NCI-H2029 (cell line): ENCODE data around the gene RNF220.
"Not testable (repeated sequence)": the region's sequence is repeated elsewhere in the genome, so short reads cannot be mapped to it uniquely, and the experiment has no call there.

Source experiments
- DNase-seq: peaks from one replicate; lab custom pipeline; 2025; lab: John Stamatoyannopoulos, UW

The RNF220 gene

DNA sequence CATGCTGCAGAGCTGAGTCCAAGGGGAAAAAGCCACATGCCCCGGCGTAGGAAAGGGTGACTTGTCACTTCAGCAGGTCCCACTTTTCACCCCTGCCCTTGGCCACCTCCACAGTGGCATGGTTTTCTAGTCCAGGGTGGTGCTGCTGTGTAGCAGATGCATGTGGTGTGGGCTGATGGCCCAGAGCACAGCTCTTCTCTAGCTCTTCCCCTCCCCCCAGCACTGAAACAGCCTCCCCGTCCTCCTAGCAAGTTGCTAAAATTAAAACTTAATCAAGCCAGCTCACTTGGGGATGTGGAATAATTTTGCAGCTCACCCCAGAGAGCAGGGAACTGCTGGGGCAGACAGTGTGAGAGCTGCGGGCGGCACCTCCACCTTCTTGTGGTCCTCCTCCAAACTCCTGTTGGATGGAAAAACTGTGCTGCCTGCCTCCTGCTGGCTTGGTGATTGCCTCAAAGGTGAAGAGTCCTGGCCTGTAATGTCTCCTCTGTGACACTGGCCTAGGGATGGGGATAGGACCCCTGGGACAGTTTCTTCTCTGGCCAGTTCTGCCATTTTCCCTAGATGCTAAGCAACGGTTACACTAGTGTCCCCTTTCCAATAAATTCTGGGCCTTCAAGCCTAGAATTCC lies 91.6 kb downstream of the RNF220 start:
- no peak for DNase-seq

DNA sequence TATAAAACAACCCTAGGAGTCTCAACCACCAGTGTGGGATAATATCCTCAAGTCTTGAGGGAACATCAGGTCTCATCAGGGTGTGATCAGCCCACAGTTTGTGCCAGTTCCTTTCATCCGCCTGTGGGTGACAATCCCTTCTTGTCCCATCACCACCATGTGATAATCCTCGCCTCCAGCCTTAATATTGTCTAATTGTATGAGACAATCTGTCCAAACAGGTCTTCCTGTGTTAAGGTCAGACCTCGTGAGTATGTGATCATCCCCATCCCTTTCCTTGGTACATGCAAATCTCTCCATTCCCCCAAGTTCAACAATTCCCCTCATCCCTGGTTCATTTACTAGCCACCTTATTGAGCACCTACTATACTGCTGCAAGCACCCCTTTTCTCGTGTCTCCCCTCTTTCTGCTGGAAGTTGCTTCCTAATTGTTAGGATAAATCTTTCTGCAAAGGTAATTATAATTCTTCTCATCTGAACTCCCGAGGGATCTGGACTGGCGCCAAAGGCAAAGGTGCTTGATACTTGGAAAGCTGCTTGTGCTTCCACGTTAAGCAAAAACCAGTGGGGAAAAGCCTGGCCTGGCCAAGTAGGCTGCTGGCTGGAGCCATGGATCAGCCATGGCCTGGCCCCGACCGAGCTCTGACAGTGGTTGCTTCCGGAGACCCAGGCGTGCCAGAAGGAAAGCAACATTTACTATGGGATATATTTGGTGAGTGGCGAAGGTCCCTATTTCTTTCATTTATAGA lies 92.5 kb downstream of the RNF220 start:
- DNase-seq: no peak

DNA sequence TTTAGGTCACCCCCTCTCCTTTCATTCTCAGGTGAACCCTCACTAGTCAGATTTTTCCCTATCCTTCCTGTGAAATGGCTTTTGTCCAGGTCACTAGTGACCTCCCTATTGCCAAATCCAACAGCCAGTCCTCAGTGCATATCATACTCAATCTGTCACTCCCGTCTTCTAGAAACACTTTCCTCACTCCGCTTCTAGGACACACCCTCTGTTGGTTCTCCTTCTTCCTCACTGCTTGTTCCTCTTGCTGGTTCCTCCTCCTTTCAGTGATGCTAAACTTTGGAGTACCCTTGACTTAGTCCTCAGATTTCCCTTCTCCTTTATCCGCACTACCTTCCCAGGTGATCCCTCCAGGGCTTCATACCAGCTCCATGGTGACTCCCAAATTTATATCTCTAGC lies 94.3 kb downstream of the RNF220 start:
- DNase-seq: no peak

DNA sequence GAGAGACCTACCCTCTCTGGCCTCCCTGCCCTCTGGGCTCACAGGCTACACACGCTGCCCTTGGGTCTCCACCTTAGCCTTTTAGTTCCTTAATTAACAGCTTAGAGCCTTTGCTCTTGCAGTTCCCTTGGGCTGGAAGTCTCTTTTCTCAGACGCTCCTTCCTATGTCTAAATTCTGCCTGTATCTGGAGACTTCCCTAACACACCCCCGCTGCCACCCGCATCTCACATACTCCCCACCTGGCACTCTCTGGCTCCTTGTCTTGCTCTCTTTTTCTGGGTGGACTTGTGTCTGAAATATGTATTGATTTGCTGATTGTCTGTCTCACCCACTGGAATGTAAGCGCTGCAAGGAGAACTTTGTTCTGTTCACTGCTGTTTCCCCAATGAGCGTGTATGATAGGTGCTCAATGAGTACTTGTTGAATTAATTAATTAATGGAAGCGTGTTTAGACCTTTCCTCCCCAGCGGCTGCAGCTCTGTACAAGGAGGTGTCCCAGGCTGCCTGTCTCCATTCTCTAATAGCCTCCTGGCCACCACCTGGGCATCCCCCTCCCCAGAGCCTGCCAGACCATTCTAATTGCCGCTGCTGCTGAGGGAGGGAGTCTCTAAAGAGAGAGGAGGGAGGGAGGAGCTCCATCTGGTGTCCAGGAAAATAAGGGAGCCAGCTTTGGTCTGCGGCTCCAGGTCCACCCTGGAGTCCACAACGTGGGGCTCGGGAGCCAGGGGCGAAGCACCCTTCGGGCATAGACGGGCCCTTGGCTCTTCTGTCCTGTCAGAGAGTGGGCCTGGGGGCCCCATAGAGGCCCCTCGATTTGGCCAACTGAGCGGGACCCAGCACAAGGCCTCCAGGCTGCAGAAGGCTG lies 95.4 kb downstream of the RNF220 start:
- no peak for DNase-seq

DNA sequence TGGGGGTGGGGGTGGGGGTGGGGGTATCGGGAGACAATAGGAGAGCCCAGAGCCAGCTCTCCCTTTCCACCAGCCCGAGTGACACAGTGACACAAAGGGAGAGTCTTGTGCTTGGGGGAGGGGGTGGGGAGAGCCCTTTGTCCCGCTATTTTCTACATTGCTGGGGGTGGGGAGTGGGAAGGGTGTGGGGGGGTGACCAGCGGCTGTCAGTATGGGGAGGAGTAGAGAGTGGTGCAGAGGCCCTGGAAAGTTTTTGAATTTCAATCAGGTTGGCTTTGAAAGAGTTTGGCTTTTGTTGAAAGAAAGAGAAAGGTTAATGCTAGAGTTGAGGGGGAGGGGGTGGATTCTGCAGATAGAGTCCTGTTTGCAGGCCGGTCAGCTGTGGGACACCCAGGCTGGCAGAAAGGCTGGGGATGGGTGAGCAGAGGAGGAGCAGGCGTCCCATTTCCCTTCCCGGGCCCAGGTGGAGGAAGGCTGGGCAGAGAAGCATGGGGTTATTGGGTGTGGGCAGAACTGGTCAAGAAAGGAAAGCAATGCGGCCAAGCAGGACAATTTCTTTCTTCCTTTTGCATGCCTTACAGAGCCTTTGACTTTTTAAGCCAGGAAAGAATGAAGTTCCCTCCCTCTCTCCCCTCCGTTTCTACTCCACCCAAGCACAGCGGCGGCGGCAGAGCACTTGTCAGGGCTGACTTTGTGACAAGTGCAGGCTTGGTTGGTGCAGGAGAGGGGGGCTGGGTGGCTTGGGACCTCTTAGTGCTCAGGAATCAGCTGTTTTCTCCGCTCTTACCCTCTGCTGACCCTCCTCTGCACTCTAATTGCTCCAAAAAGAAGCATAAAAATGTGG lies 96.2 kb downstream of the RNF220 start:
- no peak for DNase-seq

DNA sequence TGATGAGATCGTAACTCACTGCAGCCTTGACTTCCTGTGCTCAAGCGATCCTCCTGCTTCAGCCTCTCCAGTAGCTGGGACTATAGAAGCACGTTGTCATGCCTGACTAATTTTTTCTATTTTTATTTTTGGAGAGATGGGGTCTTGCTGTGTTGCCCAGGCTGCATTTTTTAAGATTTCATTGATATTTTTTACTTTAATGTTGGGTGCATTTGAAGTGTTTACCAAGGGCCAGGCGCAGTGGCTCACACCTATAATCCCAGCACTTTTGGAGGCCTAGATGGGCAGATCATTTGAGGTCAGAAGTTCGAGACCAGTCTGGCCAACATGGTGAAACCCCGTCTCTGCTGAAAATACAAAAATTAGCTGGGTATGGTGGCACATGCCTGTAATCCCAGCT lies 97.8 kb downstream of the RNF220 start:
- not testable (repeated sequence) for DNase-seq

DNA sequence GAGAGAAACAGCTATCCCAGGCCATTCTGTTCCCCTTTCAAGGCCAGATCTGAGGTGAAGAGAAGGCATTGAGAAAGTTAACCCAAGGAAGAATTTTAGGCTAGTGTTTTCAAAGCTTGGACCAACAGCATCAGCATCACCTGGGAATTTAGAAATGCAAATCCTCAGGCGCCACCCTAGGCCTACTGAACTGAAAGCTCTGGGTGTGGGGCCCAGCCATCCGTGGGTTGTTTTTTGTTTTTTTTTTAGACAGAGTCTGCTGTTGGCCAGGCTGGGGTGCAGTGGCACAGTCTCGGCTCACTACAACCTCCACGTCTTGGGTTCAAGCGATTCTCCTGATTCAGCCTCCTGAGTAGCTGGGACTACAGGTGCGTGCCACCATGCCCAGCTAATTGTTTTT lies 98.6 kb downstream of the RNF220 start:
- no peak for DNase-seq

DNA sequence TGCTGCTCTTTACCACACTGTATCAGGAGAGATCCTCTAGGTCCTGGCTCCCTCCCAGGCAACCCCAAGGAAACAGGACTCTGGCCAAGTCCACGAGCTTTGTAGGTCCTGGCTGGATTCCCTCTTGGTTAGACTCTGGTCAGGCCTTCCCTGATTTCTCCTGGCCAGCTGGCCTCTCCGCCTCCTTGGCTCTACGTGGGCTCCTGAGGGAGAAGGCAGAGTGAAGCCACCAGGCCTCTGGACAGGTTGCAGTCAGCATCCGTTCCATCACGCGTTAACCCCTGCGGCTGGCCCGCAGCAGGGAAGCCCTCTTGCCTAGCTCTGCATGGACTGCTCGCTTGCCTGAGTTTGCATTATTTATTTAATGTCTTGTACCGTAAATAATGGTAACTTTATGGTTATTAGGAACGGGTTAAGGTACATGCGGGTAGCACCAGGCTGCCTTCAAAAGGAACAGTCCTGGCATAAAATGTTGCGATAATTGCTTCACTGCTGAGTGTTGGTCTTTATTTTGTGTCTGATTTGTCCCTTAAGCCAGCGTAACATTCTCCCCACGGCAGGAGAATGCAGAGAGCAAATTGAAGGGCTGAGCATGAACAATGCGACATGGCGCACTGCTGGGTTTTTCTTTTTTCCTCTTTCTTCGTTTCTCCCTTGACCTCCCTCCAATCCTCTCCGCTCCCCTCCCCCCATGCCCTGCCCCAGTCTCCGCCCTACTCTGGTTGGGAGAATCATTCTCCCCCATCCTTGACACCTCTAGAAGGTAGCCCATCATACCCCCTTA lies 100.3 kb downstream of the RNF220 start:
- DNase-seq: no peak

DNA sequence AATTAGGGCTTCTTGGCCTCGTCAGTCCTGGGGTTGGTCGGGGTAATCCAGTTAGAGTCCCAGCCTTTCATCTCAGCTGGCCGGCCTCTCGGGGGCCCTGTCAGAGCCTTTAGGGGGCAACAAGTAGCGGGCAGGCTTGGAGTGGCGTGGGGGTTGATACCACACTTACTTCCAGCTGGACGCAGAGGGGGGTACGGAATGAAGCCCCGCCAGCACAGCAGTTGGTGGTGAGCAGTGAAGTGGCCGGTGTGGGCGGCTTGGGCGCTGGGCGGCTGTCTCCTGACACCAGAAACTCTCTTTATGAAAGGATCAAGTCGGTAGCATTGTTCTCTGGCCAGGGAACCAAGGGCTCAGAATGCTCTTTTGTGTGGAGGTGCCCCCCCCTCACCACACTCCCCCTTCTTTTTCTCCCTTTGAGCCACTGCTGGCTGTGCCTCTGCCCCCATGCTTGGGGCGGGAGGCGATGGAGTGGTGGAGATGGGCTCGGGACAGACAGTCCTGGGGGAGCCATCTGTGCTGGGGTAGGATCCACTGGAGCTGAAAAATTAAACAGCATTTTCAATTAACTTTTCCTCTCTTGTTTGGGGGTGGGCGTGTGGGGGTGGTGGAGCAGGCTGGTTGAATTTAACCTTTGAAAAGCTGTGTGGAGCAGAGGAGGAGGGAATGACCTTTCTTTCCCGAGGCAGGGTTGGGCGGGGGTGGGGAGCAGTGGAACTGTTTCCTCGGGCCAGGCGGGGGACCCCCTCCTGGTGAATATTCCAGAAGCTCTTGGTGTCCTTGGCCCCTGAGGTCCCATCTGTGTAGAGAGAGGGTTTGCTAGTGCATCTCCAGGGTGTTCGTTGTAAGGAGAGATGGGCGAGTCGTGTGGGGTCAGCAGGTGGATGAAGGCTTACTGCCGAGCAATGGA lies 102.7 kb downstream of the RNF220 start:
- no peak for DNase-seq

DNA sequence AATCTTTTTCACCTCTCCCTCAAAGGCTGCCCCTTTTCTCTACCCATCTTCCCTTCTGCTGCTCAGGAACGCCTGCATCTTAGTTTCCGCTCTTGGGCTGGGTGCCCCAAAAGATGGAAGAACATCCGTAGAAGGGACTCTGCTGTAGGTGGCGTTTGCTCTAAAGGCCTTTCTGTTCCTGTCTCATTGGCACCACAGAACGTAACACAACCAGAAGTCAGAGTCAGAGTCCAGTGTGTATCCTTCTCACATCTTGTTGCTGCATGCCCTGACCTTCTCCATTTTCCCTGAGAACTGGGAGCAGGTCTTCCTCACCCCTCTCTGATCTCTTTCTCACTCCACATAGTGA lies 103.3 kb downstream of the RNF220 start:
- DNase-seq: no peak

DNA sequence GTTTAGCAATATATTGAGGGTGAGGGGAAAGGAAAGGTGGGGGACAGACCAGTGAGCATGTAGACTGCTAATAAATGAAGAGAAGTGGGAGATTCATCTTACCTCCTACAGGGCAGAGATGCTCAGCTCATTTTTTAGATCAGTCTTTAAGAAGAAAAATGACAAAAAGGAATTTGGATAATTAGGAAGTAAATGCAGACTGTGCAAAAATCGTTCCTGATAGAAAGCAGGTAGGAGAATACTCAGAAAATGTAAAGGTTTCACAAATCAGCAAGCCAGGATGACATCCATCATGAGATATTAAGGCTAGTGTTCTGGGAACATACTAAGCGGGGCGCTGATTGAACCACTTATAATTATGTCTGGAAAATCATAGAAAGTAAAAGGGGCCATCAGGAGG lies 106.3 kb downstream of the RNF220 start:
- DNase-seq: no peak

DNA sequence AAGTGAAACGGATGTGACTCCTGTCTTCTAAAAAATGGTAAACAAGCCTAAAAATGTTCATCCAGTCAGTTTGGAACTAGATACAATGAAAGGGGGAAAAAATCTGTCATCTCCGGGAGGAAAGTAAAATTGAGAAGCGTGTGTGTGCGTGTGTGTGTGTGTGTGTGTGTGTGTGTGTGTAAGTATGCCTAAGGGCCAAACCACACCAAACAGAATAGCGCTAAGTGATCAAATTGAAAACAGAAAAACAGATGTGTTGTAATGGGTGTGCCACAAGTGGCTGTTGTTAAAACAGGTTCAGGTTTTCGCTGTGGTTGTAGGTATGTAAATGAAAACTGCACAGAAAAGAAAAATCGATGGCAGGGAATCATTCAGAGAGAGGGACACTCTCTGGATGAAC lies 106.7 kb downstream of the RNF220 start:
- no peak for DNase-seq

DNA sequence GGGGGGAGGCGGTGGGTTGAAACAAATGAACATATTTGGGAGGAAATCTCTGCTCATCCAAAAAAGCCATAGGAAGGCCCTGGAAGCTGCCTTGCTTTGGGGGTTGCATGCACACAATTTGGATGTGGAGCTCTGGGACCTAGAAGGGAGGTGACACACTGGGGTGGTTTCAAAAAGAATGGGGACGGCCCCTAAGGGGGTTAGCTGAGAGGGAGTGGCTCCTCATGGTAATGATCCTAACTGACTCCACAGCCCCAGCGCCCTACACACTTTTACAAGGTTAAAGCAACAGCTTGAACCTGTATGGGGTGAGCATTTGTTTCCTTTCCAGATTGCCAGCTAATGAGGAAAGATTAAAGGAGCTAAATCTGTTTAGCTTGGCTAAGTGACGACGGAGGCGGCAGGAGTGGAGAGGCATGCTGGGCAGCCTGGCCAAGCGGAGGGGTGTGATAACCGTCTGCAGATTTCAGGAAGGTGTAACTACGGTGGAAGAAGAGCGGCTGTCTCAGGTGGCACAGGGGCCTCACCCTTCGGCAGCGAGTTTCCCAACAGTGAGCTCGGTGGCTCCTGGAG lies 107.3 kb downstream of the RNF220 start:
- DNase-seq: no peak

DNA sequence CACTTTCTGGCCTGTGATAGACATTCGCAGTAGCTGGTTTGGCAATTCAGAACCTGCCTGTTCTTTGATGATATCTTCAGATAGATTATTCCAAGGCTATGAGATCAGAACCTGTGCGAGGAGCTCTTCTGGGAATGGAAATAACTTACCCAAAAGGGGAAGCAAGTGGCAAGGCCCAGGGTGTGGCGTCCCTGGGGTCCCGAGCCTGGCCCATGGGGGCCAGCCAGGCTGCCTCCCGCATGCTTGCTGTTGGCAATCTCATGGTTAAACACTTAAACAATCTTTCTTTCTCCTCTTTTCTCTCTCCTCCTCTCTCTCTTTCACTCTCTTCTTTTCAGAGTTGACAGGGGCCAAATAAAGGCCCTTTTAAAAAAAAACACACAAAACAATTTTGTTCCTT lies 108.1 kb downstream of the RNF220 start:
- no peak for DNase-seq

DNA sequence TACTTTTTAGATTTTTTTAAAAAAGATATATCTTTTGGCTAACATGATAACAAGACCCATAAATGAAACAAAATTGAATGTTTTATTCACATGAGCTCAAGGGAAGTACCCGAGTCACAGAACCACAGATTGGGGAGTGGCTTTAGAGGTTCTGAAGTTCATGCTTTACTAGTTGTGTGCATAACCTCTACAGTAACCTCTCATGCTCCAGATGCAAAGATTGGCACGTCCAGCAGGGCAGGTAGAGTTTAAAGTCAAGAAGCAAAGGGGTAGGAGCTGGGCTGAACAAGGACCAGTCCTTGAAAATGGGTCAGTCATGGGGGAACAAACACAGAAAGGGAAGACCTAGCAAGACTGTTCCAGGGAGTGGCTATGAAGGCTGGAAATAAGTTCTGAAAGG lies 109.6 kb downstream of the RNF220 start:
- DNase-seq: no peak

DNA sequence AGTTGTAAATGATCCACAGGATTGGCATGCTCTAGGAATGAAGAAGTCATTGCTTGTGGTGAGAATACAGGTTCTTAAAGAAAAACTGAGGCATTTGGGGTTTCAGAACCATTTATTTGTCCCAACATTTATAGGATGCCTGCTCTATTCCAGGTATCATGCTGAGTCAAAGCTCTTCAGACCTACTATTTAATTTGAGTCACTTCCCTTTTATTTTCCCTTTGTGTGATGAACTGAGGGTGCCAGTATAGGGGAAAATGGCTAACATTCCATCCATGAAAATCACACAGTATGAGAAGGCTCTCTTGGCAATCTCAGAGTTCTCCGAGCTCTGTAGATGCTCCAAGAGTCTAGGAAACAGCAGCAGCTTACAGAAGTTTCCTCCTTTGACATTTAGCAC lies 110.4 kb downstream of the RNF220 start:
- DNase-seq: no peak

DNA sequence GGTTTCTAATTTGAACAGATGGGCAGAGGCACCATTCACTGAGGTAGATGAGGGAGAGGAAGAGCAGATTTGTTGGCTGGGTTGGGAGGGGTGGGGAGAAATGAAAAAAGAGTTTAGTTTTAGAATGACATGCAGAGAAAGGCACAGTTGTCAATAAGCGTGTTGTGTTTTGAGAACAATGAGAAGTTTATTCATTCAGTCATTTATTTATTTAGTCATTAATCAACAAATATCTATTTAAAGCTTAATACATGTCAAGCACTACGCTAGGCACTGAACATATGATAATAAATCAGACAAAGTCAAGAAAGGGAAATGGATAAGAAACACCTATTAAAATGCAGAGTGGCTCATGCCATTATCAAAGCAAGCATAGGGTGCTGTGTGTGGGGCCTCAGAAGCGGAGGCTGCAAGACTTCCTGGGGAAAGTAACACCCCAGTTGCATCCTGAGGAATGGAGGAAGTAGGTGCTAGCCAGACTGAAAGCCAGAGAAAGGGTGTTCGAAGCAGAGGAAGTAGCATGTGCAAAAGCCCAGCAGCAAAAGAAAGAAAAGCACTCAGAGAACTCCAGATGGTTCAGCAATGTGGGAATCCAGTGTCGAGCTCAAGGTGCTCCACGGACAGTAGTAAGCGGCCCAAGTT lies 114.1 kb downstream of the RNF220 start:
- no peak for DNase-seq

DNA sequence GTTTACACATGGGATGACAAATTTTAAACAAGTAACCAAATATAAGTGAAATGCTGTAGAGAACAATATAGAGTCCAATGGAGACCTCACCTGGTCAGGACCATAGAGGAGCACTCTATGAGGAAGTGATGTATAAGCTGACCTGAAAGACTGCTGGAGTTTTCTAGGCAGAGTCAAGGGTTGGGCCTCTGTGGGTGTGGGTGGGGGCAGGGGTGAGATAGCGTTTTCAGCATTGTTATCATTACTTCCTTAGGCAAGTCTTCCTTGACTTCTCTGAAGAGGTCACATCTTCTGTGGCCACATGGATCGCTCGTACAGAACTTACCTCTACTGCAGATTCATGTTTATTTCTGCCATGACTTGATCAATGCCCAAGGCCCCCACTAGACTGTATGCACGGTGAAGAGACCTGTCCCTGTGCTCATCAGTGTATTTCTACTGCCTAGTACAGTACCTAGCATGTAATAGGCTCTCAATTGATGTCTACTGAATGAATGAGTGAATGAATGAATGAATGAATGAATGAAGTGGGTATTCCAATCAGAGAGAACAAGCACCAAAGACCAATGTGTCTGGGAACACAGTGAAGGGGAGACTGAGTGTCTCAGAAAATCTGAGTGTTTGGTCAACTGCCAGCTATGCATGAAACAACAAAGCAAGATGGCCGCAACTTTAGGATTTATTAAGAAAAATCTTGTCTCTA lies 116.5 kb downstream of the RNF220 start:
- DNase-seq: no peak
